Peyer's patch (tissue), 4 donors: ENCODE results near the gene C1orf50. TPM values are rescaled to one million over a fixed set of nuclear protein-coding genes. Genes with fewer than 3 reads are reported as not detected.

Source experiments
- DNase-seq, 3 donors: peaks; one replicate each; pipeline ENCODE4 v3.0.0-alpha.2; 2017 to 2019
- H3K27ac ChIP-seq, 4 donors: fragments of 200-600 bp; sonication (generic); one replicate each; pipeline ENCODE4 v1.5.1; 2016 to 2019
- H3K27me3 ChIP-seq, 2 donors: fragments of 200-600 bp; sonication (generic); one replicate each; pipeline ENCODE4 v1.5.1; 2019
- H3K36me3 ChIP-seq, 3 donors: fragments of 200-600 bp; sonication (generic); one replicate each; pipeline ENCODE4 v1.5.1; 2016 to 2019
- H3K4me1 ChIP-seq, 4 donors: fragments of 200-600 bp; sonication (generic); one replicate each; pipeline ENCODE4 v1.5.1; 2016 to 2019
- H3K4me3 ChIP-seq, 4 donors: fragments of 200-600 bp; sonication (generic); 1 replicate in 3 of 4; 2 replicates in 1 of 4; pipeline ENCODE4 v1.5.1; 2016 to 2019; ENCODE audit warnings: mild to moderate bottlenecking in 1 of 4
- H3K9me3 ChIP-seq, 4 donors: fragments of 200-600 bp; sonication (generic); one replicate each; pipeline ENCODE4 v1.5.1; 2016 to 2019; ENCODE audit warnings: mild to moderate bottlenecking in 1 of 4
- POLR2A ChIP-seq, 2 donors: fragments of 450-650 bp; IDR thresholded peaks; one replicate each; pipeline ENCODE4 v1.5.1; 2017; ENCODE audit warnings: antibody characterized with exemption in 2 of 2, mild to moderate bottlenecking in 2 of 2, moderate library complexity in 2 of 2
- total RNA-seq, 4 donors: library from RNA; depleted of rRNA; stranded (reverse); fragments of >200 nt; gene quantifications; one replicate each; pipeline ENCODE4 v1.1.0, GENCODE V29; 2016
- TF ChIP-seq, protein P1 (sequence below), 6 experiments: fragments of 450-650 bp in 4 of 6; fragments of 200-600 bp in 2 of 6; sonication (generic) in 1 of 6; IDR thresholded peaks; one replicate each; pipeline ENCODE4 v1.5.1; 2017 to 2019; ENCODE audit warnings: antibody characterized with exemption in 6 of 6, mild to moderate bottlenecking in 3 of 6, moderate library complexity in 1 of 6

Gene C1orf50
- total RNA-seq, 4 donors from 2014 or later, result 1.7 to 11.6 (median 4.4) TPM

DNA sequence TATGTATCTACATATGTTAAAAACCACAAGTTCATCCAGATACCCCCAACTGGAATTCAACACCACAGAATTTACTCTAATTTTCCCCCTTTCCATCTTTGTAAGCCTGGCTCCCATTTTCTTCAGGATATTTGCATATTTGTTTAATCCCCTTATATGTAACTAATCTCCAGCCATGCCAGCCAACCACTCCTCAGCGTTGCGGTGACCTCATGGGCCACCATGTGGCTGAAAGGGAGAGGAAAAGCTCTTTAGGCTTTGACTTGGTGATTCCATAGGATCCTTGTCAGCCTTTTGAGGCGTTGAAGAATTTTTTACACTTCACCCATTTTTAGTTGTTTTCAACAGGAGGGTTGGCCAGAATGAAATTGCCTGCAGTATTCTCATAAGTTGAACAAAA lies 37.0 kb upstream of the C1orf50 start:
- Histone ChIP-seq H3K9me3 (no peaks in the 10 kb centered on the region), H3K27me3 (no peaks in the 10 kb centered on the region), H3K36me3 (no peaks in the 10 kb centered on the region), H3K4me1 (peaks cover 0 to 6% (median 0%) of the 10 kb centered on the region in 4 donors), H3K4me3 (no peak overlapping the region), H3K27ac (no peak overlapping the region)
- DNase-seq, result no peak
- TF ChIP-seq, protein P1, sequence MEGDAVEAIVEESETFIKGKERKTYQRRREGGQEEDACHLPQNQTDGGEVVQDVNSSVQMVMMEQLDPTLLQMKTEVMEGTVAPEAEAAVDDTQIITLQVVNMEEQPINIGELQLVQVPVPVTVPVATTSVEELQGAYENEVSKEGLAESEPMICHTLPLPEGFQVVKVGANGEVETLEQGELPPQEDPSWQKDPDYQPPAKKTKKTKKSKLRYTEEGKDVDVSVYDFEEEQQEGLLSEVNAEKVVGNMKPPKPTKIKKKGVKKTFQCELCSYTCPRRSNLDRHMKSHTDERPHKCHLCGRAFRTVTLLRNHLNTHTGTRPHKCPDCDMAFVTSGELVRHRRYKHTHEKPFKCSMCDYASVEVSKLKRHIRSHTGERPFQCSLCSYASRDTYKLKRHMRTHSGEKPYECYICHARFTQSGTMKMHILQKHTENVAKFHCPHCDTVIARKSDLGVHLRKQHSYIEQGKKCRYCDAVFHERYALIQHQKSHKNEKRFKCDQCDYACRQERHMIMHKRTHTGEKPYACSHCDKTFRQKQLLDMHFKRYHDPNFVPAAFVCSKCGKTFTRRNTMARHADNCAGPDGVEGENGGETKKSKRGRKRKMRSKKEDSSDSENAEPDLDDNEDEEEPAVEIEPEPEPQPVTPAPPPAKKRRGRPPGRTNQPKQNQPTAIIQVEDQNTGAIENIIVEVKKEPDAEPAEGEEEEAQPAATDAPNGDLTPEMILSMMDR (IDR thresholded peaks at IDR 0.05), result no peak
- no peak for TF ChIP-seq POLR2A (IDR thresholded peaks at IDR 0.05)

DNA sequence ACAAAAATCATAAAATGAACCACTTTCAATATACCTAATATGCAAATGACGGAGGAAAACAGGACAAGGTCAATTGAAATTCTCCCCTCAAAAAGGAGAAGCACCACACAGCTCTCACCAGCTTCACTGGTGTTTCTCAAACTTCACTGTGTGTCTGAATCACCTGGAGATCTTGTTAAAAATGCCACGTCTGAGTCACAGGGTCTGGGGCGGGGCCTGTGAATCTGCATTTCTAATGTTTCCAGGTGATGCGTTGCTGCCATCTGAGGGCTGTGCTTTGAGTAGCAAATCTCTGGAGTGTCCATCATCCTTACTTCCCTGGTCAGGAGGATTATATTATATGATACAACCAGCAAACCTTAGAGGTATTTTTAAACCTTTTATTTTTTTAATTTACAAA lies 36.1 kb upstream of the C1orf50 start:
- no peak overlapping the region for H3K4me3 ChIP-seq
- peaks cover 0 to 6% (median 3%) of the 10 kb centered on the region in 4 donors for H3K4me1 ChIP-seq
- peak in 1 of 3 donors; percentile 69 for DNase-seq
- no peak overlapping the region for H3K27ac ChIP-seq
- no peaks in the 10 kb centered on the region for H3K36me3 ChIP-seq
- no peak for TF ChIP-seq POLR2A (IDR thresholded peaks at IDR 0.05)
- TF ChIP-seq, protein P1 (IDR thresholded peaks at IDR 0.05), result peak in 3 of 6 experiments; percentile 40 to 58 (median 42)
- no peaks in the 10 kb centered on the region for H3K27me3 ChIP-seq
- H3K9me3 ChIP-seq, result no peaks in the 10 kb centered on the region

DNA sequence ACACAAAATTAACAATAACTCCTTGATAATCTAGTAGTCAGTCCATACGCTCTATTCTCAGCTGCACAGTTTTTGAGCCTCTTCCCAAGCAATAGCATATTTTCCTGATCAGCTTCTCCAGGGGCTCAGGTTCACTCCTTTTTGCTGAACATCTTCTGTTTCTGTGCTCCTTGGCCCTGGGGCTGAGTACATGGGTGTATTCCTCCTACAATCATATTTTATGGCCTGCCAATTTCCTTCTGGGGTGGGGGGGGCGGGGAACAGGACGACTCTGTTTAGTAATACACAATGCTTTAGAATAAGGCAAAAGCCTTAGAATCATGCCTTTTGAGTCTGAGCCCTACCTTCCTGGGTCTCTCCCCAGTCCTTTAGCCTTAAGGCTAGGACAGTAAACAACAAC lies 35.5 kb upstream of the C1orf50 start:
- H3K27ac ChIP-seq, result no peak overlapping the region
- DNase-seq, result no peak

DNA sequence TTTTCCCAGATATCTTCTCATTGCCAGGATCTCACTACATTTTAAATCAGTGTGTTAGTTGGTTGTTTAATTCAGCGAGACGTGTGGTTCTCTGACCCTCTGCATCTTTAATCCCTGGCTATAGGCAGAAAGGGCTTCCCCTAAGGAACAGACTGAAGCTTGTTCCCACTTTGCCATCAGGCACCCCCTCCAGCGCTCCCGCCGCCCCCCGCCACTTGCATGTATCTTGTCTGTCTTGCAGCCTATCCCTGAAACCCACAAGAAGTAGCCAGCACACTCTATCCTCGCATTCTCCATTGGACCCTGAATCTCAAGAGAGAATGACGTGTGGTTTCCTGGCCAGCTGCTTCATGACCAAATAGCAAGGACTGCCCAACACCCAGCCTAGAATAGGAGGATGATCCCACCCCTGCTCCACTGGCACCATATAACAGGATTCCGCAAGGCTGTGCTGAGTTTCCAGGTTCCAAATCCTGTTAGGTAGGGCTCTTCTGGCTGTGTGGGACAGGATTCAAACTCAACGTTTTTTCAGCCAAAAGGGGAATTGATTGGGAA lies 34.8 kb upstream of the C1orf50 start:
- TF ChIP-seq POLR2A (IDR thresholded peaks at IDR 0.05), result no peak
- TF ChIP-seq, protein P1 (IDR thresholded peaks at IDR 0.05), result no peak
- no peaks in the 10 kb centered on the region for H3K27me3 ChIP-seq
- H3K4me3 ChIP-seq, result no peak overlapping the region
- H3K4me1 ChIP-seq, result peaks cover 0 to 17% (median 3%) of the 10 kb centered on the region in 4 donors
- H3K27ac ChIP-seq, result no peak overlapping the region
- no peaks in the 10 kb centered on the region for H3K36me3 ChIP-seq
- H3K9me3 ChIP-seq, result no peaks in the 10 kb centered on the region
- DNase-seq, result no peak

More for the DNA sequence above, 35.5 kb upstream of the C1orf50 start:
- no peak for TF ChIP-seq POLR2A (IDR thresholded peaks at IDR 0.05)
- Histone ChIP-seq H3K4me1 (peaks cover 0 to 12% (median 3%) of the 10 kb centered on the region in 4 donors), H3K4me3 (no peak overlapping the region), H3K9me3 (no peaks in the 10 kb centered on the region), H3K27me3 (no peaks in the 10 kb centered on the region), H3K36me3 (no peaks in the 10 kb centered on the region)

DNA sequence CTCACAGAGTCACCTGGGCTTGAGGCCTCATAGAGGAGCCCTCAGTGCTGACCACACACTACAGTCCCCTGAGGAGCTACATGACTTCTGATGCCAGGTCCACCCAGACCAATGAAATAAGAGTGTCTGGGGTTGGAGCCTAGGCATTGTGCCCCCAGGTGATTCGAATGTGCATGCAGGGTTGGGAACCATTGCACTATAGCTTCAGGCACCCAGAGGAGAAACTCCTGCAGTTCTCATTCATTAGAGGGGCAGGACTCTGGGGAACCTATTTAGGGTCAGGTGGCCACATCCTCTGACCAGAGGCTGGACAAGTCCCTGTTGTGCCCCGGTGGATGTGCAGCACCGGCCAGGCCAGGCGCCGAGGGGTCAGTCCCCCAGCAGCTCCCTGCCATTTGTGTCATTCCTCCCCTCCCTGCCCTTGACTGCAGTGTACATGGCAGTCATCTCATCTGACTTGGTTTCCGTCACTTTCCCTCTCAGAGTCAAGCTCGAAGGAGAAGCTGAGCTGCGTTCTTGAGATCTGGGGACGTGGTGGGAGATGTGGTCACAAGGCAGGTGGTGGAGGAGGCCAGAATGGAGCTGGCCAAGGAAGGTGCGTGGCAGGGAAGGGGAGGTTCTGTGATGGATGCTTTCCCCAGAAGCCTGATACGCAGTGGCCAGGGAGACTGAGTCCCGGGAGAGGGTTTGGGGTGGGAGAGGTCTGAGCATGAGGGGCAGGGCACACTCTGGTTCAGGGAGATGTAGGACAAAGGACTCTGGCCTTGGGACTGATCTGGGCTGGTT lies 33.4 kb upstream of the C1orf50 start:
- H3K4me3 ChIP-seq, result no peak overlapping the region
- H3K36me3 ChIP-seq, result no peaks in the 10 kb centered on the region
- TF ChIP-seq, protein P1 (IDR thresholded peaks at IDR 0.05), result no peak
- no peak for TF ChIP-seq POLR2A (IDR thresholded peaks at IDR 0.05)
- H3K27me3 ChIP-seq, result no peaks in the 10 kb centered on the region
- peaks cover 0 to 17% (median 3%) of the 10 kb centered on the region in 4 donors for H3K4me1 ChIP-seq
- DNase-seq, result no peak
- no peak overlapping the region for H3K27ac ChIP-seq
- H3K9me3 ChIP-seq, result no peaks in the 10 kb centered on the region
